ENCODE data around the gene RTN3.
"Not testable (repeated sequence)": the region's sequence is repeated elsewhere in the genome, so short reads cannot be mapped to it uniquely, and the experiment has no call there.

Gene RTN3

DNA sequence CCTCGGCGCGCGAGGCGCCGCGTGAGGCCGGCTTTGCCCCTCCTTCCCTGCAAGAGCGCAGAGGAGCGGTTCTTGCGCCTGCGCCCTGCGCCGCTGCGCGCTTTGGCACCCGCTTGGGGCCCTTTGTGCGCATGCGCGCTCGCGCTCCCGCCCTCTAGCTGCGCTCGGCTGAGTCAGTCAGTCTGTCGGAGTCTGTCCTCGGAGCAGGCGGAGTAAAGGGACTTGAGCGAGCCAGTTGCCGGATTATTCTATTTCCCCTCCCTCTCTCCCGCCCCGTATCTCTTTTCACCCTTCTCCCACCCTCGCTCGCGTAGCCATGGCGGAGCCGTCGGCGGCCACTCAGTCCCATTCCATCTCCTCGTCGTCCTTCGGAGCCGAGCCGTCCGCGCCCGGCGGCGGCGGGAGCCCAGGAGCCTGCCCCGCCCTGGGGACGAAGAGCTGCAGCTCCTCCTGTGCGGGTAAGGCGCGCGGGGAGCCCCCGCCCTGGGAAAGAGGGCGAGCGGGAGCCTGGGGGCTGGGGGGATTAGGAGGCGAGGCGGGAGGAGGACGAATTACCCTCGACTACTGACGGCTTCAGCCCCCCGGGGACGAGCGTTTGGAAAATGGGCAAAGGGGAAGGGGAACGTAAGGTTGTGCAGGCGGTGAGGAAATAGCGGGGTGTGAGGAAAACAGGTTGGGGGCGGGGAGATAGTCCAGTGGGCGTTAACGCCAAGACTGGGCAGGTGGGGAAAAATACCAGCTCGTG lies at the start of gene RTN3:
Gene RTN3, plus strand, starts transcription at position 180 of the 745 bp plus-strand sequence. Its CDS starts 137 bp downstream, at position 317.
- peak; percentile 99 for DNase-seq (ENCODE audit: low read depth)

DNA sequence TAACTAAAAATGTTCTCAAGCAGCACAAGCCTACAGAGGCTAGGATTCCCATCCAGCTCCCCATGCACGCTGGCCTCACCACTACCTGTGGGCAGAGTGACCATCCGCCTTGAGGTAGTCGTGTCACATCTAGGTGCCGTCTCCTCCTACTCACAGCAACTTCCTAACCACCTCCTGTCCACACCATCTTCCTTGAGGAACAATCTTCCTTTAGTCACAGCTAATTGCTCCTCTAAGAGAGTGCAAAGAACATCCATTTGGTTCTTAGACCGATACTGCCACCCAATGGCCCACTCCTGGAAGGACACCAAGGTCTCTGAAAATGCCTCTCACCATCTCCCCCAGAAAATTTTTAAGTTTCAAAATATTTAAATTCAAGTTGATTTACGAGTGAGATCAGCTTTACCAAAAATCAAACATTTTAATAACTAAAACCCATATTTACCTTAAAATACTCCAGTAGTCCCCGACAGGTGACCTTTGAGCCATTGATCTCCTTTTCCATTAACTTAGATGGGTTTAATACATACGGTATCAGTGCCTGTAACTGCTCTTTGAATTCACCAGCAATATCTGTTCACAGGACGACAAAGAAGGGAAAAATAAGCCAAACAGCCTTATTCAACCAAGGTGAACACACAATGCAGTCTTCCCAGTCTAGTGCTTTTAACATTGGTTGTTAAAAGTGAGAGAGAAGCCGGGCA lies 45.4 kb upstream of the RTN3 start:
- DNase-seq (ENCODE audit: low read depth) = peak; percentile 52

DNA sequence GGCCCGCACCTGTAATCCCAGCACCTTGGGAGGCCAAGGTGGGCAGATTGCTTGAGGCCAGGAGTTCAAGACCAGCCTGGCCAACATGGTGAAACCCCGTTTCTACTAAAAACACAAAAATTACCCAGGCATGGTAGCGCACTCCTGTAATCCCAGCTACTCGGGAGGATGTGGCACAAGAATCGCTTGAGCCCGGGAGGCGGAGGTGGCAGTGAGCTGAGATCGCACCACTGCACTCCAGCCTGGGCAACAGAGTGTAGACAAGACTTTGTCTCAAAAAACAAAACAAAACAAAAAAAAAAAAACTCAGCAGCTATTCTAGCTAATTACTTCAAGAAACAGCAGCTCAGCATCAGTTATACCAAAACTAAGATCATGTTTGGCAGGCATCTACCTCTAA lies 42.9 kb upstream of the RTN3 start:
- not testable (repeated sequence) for DNase-seq (ENCODE audit: low read depth)

GRCh38 chr11:63639199-63639832 lies 42.0 kb upstream of the RTN3 start:
- DNase-seq (ENCODE audit: low read depth) = peak; percentile 21

DNA sequence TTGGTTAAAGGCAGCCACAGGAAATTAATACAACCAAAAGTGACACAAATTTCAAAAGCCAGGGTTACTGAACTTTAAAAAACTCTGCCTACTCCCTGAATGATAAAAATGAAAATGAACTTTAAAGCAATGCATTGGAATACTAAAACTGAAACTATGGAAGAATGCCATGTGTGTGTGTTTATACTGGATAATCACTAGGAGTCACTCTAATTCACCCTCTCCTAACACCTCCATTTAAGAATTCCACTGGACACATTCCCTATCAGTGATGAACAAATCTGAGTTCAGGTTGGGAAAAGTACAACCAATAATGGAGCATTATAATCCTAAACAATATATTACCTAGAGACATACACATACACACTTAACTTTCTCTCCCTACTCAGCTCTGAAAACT lies 39.6 kb upstream of the RTN3 start:
- no peak for DNase-seq (ENCODE audit: low read depth)

GRCh38 chr11:63643205-63643604 lies 38.1 kb upstream of the RTN3 start:
- no peak for DNase-seq (ENCODE audit: low read depth)

DNA sequence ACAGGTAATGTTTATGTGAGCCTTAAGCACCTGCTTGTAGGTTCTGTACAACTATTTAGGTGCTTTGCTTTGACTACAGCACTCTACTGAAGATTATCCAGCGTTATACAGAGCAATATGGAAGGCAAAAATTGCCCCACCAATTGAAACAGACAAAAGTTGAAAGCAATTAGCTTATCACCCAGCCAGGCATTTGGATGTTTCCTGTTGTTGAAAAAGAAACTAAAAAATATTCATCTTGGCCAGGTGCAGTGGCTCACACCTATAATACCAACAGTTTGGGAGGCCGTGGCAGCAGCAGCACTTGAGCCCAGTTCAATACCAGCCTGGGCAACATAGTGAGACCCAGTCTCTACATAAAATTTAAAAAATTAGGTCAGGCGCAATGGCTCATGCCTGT lies 28.6 kb upstream of the RTN3 start:
- no peak for DNase-seq (ENCODE audit: low read depth)

DNA sequence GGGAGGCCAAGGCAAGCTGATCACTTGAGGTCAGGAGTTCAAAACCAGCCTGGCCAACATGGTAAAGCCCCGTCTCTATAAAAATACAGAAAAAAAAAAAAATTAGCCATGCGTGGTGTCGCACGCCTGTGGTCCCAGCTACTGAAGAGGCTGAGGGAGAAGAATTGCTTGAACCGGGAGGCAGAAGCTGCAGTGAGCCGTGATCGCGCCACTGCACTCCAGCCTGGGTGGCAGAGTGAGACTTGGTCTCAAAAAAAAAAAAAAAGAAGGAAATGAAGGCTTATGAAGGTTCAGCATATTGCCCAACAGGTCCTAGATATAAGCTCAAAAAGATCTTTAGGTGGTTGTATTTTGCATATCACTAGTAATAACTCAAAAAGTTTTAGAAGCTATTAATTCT lies 20.3 kb upstream of the RTN3 start:
- no peak for DNase-seq (ENCODE audit: low read depth)

GRCh38 chr11:63663809-63664208 lies 17.5 kb upstream of the RTN3 start:
- DNase-seq (ENCODE audit: low read depth) = no peak

DNA sequence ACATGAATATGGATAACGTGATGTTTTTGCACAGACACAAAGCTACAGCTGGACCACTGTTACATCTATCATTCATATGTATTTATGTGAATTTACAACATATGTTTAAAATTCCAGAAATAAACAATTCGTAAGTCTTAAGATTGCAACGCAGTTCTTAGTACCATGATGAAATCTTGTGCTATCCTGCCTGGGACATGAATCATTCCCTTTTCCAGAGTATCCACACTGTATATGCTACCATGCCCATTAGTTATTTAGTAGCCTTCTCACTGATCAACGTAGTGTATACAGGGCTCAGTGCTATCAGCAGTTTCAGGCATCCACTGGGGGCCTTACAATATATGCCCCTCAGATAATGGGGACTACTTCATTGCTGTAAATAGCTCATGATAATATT lies 14.4 kb upstream of the RTN3 start:
- peak; percentile 75 for DNase-seq (ENCODE audit: low read depth)

- peak; percentile 97 for DNase-seq (ENCODE audit: low read depth)
These were observed 13.1 kb upstream of the RTN3 start for GRCh38 chr11:63667995-63668795.

DNA sequence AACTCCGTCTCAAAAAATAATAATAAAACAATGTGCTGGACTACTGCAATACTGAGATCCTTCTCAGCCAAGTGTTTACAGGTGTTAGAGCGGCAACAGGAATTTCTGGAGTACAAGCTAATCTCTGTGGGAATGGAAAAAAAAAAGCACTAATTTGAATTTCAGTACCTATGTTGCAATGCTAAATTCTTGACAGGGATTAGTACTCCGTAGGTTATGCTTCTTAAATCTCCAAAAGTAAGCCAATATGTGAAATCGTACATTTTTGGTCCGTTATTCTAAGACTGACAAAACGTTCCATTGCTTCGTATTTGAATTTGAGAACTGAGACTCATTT lies 11.2 kb upstream of the RTN3 start:
- no peak for DNase-seq (ENCODE audit: low read depth)

- DNase-seq (ENCODE audit: low read depth) = no peak
These were observed 10.6 kb upstream of the RTN3 start for GRCh38 chr11:63670433-63671321.

DNA sequence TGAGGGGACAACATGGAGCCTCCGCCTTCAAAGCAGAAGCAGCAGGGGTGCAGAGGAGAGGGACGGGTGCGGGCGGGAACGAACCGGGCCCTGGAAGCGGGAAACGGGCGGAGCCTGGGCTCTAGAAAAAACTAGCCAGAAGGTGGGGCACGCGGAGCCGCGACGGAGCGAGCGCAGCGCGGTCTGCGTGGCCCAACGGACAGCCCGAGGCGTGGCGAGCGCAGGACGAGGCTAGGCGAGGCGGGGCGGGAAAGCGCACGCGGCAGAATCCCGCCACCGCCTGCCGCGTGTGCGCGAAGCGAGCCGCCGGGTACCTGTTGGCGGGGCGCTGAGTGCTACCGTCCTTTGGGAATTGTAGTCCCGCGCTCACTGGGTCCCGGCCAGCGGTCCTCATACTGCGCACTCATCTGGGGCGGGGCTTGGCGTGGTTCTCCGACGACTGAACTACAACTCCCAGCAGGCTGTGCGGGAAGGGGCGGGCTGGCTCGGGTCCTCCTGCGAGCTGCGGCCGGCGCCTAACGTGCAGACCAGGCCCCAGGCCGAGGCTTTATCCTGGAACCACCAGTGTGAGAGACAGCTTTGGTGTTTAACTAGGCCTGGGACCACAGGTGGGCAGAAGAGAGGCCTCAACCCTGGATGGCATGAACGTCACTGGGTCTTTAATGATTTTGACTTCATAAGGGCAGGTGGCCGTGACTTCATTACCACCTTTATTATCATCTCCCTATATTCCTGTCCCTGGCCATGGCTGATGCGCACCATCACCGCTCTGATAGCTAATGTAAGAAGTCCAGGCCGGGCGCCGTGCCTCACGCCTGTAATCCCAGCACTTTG lies 9.8 kb upstream of the RTN3 start, which contains the start of gene ATL3:
Gene ATL3, minus strand, starts transcription at position 55 of the 834 bp plus-strand sequence. Its CDS starts 41 bp downstream, at position 14.
- peak; percentile 93 for DNase-seq (ENCODE audit: low read depth)

GRCh38 chr11:63672156-63672463 lies 9.2 kb upstream of the RTN3 start:
- DNase-seq (ENCODE audit: low read depth) = no peak

DNA sequence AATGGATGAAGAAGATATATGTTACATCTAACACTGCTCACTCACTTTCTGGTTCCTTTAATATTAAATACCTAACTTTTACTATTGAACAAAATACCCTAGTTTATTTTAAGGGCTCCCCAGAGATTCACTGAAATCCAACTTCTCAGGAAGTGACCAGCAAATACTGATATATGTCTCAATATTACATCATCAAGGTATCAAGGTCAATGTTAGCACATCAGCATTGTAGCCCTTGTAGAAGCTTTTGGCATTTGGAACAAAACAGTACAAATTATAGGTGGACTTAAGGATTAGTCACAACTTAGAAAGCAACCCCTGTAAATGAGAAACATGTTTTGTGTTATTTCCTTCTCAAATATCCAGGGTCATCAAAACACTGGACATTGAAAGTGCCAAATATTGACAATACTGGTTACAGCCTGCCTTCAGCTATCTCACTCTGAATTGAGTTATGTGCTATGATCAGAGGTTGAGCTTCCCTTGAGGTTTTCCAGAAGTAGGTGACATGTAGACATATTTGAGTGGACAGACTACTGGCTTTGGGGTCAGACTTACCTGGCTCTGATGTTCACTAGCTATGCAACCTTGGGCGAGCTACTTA lies 8.3 kb upstream of the RTN3 start:
- DNase-seq (ENCODE audit: low read depth) = no peak

DNA sequence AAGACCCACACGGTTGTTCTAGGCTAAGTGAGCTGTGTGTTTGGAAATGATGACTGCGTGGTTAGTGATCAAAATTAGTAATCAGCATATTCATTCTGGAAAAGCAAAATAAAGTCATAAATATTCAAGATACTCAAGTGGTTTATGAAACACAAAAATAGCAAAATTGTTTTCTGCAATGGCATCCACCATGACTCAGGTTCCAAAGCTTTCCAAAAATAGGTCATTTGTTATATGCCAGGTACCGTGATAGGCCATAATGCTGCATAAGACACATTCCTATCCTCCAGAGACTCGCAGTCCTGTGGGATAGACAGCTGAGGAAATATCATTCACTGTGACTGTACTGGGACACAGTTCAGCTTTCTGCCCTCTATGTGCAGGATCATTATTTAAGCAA lies 7.7 kb upstream of the RTN3 start:
- no peak for DNase-seq (ENCODE audit: low read depth)

- DNase-seq (ENCODE audit: low read depth) = no peak
These were observed 423 bp upstream of the RTN3 start for GRCh38 chr11:63680834-63681320.

DNA sequence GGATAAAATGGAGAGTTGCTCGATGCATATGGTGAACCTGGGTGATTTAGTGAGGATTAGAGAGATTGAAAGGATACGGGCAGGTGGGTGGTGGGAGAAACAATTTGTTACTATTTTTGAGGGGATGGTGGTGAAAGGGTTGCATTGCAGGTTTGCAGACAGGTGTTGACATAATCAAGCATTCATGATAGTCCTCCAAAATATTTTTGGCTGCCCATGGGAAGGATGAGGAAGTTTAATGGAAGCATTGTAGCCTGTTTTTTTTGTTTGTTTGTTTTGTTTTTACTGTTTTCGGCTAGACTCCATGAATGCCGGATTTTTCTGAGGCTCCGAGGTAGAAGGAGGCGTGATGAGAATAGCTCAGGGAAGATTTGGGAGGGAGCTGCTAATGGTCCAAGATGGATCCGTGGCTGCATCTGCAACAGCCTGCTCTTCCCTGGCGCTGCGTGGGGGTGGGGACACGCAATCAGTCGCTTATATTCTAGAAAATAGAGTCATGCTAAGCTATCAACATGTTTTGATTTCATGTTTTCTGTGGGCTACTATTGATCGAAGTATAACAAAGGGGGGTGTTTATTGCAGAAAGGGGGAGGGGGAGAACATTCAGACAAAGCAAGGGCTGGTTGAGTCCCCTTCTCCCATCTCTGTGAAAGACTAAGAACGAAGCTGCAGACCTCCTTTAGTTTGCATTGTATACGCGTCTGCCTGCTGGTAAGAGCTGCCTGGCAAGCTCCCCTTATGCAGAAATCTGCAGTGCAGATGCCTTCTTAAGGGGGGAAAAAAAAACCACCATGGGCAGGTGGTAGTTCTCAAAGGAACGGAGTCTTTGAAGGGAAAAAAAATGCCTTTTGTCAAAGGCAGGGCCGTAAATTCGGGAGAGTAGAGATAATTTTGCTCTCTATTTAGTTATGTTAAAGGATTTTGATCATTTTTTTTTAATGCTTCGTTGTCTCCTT lies 1.0 kb downstream of the RTN3 start:
- DNase-seq (ENCODE audit: low read depth) = no peak
